NCI-H1436 treated with DMSO at 0.1 percent for 48 hours (cell line): ENCODE data around the gene SHC1.

Experiments
- DNase-seq: peaks from one replicate; lab custom pipeline; 2025; lab: John Stamatoyannopoulos, UW

The SHC1 gene

GRCh38 chr1:154956544-154956941, 14.0 kb downstream of the SHC1 start:
- no peak for DNase-seq

DNA sequence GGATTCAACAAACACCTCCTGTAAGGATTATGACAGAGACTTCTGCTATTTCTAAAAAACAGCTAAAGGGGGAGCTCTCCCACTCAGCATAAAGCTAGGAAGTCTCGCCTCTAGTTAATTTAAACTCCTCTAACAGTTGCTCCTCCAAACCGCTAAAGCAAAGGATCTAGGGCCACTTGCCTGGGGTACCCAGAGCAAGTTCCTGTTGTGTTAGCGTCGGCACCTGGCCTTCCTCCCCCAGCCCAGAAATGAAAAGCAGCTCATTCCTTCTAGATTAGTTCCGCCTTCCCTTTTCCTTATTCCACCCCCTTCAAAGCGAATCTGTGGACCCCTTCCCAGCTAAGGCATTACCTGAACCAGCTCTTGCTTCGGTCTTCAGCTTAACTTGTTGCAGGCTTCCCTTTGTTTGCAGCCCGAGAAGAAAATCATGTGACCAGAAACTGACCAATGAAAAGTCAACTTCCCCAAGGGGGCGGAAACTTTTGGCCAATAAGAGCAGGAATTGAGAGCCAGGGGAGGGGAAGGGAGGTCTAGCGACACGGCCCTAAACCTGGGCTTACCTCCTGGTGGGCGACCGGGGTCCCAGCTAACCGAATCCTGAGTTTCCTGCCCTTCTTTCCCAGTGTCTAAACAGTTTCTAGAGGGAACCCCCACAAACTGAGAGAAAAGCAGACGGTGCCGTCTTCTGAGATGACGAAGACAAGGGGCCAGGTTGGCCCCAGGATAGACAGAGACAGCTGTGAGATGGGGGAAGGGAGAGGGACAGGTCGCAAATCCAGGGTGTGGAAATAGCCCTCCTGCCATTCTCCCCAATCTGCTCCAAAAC, 14.6 kb downstream of the SHC1 start, which contains the start of gene PBXIP1:
Gene PBXIP1 (minus strand): TSS at position 382 of the 826 bp plus-strand sequence. CDS start 2,378 bp downstream, outside the sequence.
- peak; percentile 49 for DNase-seq

DNA sequence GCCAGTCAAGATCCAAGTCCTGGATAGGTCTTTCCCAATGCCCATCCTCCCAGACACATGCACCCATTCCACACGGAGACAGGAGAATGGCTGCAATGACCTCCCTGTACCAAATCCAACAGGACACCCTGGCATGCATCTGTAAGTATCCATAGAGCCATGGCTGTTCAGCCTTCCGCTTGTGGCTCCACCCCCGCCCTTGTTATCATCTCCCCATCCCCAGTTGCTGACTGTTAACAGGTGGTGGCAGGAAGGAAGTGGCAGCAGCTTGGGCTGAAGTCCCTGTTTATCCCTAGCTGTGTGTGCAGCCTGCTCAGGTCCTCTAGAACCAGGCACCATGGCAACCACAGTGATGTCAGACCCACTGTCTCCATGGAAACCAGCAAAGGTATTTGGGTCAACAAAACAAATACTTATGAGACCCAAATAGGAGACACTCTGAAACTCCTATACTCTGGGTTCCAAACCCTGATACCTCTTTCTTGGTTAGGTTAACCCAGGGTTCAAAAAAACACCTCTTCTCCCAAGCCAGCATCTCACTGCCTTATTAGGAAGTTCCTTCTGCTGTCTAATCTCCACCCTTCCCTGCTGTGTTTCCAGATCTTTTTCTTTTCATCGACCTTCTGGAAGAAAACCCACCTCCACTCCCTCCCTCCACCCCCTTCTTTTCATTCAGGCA, 15.4 kb downstream of the SHC1 start:
- DNase-seq: no peak

DNA sequence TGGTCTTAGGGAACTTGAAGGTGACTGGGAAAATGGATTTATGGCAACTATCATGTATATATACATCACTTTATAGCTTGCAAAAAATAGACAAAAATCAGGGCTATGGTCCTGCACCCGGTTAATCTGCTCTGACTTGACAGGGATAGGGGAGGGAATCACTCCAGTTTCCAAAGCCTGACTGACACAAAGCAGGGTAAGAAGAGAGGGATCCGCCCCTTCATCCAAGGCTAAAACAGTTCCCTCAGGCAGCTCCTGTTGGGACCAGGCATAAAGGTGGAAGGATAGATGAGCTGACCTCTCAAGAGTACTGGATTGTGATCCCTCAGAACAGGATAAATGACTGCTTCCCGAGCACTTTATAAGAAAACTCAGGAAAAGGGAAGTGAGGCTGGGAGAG, 16.0 kb downstream of the SHC1 start:
- no peak for DNase-seq

DNA sequence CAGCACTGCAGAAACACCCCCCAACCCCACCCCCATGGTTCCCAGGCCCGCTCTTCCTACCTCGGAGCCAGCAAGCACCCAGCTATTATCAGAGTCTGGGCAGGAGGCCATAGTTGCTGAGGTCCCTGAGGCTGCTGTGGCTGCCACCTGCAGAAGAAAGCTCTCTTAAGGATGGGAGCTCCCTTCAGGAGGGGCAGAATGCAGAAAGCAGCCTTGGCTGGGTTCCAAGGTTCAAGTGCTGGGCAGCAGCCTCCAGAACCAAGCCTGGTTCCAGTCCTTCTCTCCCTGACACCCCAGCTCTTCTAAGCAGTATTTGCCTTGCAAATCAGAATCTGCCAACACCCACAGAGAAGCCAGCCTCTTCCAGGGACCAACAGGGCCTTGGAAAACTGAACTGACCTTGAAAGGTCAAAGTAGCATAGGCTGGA, 16.9 kb downstream of the SHC1 start:
- no peak for DNase-seq

DNA sequence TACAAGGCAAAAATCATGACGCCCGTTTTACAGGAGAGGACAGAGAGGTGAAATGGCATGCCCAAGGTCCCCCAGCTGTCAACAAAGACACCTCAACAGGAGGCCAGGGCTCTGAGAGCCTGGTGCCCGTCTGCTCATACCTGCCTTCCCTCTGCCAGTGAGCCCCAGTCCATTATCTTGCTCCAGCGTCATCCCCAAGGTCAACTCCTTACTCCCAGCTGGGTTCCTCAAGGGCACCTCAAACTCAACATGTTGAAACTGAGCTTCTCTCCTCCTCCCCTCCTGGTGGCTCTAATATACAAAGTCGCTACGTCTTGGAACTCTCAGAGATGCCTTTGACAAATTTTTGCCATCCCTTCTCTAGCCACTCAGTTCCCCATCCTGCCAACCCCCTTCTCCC, 17.9 kb downstream of the SHC1 start:
- DNase-seq: no peak

GRCh38 chr1:154951901-154952657, 18.5 kb downstream of the SHC1 start:
- no peak for DNase-seq

GRCh38 chr1:154948079-154948478, 22.5 kb downstream of the SHC1 start:
- DNase-seq: no peak

DNA sequence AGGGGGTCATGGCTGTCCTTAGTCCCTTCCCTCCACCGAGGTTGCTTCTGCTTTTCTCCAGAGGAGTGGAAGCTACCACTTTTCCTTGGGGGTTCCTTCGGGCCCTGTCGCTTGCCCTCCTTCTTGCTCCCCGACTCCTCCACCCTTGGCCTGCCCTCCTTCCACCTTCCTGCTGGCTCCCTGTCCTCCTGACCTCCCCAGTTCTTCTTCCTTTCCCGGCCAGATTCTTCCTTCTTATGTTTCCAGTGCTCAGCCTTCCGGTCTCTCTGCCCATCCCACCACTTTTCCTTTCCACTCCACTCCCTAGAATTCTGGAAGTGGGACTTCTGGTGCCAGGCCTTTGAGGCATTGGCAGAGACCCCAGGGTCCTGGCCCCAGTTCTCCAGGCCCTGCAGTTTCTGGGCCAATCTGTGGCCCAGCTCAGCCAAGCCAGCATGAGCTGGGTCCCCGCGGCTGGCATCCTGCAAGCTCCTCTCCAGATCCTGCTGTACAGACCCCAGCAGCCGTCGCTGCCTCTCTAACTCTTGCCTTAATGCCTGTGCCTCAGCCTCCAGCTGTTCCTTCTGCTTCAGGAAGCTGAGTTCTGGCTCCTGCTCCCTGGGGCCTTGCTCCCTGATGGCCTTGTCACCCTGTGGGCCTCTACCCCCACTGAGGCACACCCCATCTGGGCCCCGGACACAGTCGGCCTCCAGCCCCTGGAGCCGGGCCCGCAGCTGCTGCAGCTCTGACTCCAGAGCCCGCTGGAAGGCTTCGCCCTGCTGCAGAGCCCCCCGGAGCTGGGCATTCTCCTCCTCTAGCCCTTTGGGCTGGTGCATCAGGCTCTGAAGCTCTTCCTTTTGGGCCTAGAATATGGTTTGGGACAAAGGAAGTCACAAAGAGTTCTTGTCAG, 24.3 kb downstream of the SHC1 start:
- no peak for DNase-seq

GRCh38 chr1:154945160-154945961, 25.2 kb downstream of the SHC1 start:
- DNase-seq: no peak

DNA sequence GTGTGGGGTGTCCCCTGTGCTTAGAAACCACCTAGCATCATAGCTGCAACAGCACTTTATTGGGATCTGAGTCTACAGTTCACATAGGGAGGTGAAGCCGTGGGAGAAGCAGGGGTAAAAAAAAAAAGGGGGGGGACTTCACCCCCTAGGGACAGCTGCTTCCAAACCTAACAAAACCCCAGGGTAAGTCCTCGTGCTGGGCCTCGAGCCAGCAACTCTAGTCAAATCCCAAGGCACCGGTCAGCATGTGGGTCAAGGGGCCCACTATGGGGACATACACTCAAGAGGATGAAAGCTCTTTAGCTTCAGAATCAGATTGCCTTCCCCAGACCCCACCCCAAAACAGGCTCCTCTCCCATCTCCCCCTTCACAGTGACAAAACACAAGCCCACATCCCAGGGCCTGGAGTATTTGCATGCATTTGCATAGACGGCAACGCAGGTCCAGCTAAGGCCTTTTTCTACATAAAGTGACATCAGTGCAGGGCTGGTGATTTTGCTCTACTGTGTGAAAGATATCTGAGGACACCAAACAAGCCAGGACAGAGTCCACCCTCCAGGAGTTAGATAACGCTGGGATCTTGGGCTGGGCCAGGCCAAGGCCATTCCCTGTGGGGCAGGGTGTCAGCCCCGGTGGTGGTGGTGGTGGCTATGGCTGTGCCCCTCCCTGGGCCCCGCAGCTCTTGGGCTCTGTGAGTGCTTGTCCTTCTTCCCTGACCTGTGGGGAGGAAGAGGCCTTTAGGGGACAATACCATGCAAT, 26.0 kb downstream of the SHC1 start:
- DNase-seq: no peak

GRCh38 chr1:154943649-154944400, 26.7 kb downstream of the SHC1 start:
- DNase-seq: no peak

DNA sequence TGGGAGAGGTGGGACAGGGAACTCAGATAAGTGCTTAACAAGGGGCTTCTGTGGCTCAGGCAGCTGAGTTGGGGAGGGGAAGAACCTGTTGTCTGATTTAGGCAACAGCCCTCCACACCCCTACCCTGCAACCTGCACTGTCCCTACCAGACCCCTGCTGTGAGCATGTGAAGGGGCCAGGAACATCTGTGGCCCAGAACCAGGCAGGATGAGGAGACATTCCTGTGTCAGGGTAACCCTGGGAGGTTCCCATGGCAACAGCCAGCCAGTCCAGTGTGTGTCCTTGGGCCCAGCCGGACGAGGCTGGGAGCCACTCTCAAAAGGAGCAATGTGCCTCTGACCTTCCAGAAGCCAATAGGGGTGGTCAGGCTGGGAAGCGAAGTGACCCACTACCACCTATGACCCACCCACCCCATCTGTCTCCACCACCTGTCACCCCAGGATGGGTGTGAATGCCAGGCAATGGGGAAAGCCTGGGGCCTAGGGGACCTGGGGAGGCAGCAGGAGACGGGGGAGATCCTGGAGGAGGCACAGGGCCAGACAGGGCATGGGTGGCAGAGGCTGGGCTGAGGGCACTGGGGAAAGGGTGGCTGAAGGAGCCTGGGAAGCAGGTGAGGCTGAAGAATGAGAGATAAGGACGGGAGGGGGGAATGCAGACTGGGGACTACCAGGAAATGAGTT, 29.1 kb downstream of the SHC1 start:
- DNase-seq: no peak

DNA sequence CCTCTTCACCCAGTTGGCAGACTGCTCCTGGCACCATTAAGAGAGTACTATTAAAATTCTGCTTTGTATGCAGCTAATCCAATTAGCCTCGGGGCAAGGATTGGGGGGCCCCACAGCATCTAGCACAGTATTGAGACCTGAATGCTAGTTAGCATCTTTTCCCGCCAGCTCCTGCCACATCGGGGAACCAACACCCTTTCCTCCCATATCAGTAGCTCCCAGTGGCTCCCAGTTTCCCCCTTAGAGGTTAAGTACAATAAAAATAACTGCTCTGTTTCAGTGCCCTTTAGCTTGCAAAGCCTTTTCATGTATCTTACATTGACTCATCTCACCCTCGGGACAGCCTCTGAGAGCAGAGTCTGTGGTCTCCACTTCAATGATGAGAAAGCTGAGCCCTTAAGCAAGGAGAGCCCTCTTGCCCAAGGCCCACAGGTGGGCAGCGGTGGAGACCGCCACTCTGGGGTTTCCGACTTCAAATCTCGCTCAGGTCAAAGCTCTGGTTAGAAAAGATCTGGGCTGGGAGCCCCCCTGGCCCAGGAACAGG, 29.8 kb downstream of the SHC1 start:
- no peak for DNase-seq

- no peak for DNase-seq
These were observed 30.4 kb downstream of the SHC1 start for GRCh38 chr1:154940213-154940560.

GRCh38 chr1:154938604-154939399, 31.7 kb downstream of the SHC1 start:
- no peak for DNase-seq

DNA sequence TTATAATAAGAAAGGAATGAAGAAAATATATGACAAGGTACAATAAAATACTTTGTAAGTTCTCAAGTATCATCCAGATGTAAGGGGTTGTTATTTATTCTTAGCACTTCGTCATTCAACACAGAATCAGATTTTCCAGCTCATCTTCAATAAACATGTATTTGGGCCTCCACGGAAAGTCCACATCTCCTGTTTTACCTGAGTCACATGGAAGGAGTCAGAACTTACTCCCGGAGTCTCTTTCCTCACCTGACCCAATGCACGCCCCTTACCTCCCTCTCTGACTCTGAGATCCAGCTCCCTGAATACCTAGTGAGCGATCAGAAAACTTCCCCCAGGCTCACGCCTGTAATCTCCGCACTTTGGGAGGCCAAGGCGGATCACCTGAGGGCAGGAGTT, 32.6 kb downstream of the SHC1 start:
- no peak for DNase-seq
